Transverse colon (tissue), 4 donors: Measurements from ENCODE around the gene AGPS.

Experiments
- POLR2AphosphoS5 ChIP-seq, 3 donors: sonication (generic); formaldehyde crosslinking; IDR thresholded peaks; one replicate each; pipeline ENCODE4 v1.6.1; 2016; ENCODE audit warnings: antibody characterized with exemption in 3 of 3
- TF ChIP-seq, protein P1 (sequence below), 5 experiments: fragments of 200-600 bp in 3 of 5; fragments of 450-650 bp in 2 of 5; sonication (generic) in 3 of 5; IDR thresholded peaks; 1 replicate in 2 of 5; 2 replicates in 3 of 5; pipeline ENCODE4 v1.5.1; 2016 to 2017; ENCODE audit warnings: antibody characterized with exemption in 5 of 5, inconsistent platforms in 3 of 5, mild to moderate bottlenecking in 2 of 5, moderate library complexity in 1 of 5

GRCh38 chr2:177379354-177379753 is 13.2 kb upstream of the AGPS start:
- no peak for TF ChIP-seq POLR2AphosphoS5 (IDR thresholded peaks at IDR 0.05)
- TF ChIP-seq, protein P1, sequence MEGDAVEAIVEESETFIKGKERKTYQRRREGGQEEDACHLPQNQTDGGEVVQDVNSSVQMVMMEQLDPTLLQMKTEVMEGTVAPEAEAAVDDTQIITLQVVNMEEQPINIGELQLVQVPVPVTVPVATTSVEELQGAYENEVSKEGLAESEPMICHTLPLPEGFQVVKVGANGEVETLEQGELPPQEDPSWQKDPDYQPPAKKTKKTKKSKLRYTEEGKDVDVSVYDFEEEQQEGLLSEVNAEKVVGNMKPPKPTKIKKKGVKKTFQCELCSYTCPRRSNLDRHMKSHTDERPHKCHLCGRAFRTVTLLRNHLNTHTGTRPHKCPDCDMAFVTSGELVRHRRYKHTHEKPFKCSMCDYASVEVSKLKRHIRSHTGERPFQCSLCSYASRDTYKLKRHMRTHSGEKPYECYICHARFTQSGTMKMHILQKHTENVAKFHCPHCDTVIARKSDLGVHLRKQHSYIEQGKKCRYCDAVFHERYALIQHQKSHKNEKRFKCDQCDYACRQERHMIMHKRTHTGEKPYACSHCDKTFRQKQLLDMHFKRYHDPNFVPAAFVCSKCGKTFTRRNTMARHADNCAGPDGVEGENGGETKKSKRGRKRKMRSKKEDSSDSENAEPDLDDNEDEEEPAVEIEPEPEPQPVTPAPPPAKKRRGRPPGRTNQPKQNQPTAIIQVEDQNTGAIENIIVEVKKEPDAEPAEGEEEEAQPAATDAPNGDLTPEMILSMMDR (IDR thresholded peaks at IDR 0.05): no peak
